NCI-H345 treated with DMSO at 0.1 percent for 48 hours (cell line): ENCODE results near the gene C5orf15.

Source experiments
- DNase-seq: peaks from one replicate; lab custom pipeline; 2025; ENCODE audit not compliant: unreplicated experiment; lab: John Stamatoyannopoulos, UW

C5orf15 gene

DNA sequence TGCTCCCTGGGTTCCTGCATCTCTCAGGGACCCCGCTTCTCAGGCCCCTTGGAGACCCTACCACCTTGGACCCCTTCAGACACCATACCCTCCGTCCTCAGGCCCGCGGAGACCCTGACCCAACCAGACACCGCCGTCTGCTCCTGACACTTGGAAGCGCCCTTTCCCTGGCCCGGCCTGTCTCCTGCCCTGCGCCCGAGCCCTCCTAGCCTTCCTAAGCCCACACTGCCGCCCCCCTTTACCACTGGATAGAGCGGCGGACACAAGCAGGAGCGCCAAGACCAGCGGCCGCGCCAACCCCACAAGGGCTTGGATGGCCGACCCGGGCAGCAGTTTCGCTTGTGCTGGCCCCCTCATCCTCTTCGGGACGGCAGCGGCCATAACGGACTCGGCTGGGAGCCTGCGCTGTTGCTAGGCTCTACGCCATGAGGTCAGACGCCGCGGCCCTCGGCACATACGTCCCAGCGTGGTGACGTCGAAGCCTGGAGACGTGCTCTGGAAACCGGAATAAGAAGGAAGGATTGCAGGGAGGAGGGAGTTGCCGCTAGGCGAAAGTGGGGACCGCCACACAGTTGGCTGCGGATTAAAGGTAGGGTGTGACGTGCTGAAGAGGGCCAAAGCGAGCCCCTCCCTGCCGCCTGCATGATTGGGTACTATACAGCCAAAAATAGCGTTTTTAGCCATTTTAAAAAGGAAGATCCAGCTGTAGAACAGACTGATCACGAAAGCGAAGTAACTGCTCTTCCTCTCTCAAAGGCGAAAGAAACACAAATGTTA, at the start of gene C5orf15:
C5orf15 (minus strand) TSS at position 422 of the 777 bp plus-strand sequence; CDS start at position 381, 41 bp downstream.
- DNase-seq = peak; percentile 82

DNA sequence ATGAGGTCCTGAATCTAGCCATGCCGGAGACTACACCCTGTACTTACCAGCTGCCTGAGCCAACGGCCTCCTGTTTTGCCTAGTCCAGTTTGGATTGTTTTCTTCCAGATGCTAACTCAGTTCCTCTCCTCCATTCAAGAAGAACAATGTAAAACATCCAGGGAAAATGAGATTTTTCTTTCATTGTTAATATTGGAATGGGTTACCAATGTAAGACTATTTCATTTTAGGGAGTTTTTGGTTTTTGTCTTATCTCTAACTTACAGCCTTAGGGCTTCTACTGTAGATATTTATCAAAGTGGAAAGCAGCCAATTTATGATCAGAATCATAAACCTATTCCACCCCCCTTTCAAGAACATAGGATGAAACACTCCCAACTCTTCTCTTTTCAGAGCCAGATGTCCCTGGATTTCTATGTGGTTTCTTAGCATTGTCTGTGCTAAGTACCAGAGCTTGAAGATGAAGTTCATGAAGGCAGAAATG, 39.9 kb upstream of the C5orf15 start:
- no peak for DNase-seq

DNA sequence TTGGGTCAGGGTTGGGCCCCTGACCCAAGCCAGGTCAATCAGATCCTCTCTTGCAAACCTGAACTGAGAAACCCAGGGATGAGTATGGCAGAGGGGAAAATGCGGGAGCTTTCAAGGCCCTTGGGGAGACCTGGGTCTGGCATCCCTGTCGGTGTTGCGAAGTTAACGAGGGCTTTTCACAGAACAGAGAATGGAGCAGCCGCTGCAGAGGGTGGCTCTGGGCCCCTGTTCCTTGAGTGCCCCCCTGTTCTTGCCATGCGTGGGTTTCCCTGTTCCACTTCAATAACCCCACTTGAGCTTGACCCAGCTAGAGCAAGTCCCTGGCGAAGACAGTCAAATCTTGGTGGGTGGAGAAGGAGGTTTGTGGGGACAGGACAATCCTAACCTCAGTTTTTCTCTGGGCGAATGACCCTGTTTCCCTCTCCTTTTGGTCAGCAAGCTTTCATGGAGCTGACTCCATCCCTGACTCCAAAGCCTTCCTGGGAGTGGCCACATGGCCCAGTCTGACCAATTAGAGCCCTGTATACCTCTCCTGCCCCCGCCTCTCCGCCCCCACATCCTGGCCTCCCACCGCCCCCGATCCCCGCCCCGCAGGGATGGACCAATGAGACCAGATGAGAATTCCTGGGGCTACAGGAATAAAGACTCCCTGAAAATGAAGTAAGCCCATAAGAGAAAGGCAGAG, 39.3 kb upstream of the C5orf15 start:
- no peak for DNase-seq

DNA sequence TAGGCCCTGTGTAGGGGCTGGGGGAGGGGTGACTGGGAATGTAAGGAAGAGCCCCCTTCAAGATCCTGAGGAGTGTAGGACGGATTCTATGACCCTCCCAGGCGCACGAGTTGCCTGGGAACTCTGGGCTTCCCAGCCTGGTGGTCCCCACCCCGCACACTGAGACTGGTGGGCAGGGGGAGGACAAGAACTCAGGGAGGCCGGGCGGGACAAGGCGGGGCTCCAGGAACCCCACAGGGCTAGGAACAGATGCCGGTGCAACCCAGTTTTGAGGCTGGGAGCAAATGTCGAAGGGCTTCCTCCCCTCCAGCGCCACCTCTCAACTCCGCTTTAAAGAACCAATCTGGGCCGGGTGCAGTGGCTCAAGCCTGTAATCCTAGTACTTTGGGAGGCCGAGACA, 37.7 kb upstream of the C5orf15 start:
- DNase-seq = no peak

DNA sequence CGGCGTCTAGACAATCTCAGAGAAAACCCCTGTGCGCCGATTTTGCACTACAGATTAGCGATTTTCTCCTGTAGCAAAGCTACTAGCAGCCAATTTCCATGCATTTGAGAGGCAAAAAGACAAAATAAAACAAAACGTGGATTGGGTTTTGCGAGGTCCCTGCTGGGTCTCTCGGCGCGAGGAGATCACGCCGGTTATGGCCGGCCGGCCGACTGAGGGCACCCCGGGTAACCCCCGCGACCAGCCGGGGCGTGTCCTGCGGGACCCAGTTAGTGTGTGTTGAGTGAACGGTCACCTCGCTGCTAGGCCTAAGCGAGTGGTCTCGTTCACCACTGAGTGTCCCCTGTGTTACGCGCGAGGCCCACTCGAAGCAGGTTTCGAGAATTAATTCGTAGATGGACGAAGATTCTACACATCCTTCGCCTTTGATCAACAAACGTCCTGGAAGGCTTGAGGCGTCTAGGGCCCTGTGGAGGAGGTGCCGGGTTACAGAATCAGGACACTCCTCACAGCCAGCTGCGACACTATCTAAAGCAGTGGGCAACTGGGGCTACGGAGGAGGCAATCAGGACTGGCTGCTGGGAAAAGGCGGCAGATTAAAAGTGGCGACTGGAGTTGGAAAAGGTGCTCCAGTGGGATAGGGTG, 37.1 kb upstream of the C5orf15 start:
- no peak for DNase-seq

DNA sequence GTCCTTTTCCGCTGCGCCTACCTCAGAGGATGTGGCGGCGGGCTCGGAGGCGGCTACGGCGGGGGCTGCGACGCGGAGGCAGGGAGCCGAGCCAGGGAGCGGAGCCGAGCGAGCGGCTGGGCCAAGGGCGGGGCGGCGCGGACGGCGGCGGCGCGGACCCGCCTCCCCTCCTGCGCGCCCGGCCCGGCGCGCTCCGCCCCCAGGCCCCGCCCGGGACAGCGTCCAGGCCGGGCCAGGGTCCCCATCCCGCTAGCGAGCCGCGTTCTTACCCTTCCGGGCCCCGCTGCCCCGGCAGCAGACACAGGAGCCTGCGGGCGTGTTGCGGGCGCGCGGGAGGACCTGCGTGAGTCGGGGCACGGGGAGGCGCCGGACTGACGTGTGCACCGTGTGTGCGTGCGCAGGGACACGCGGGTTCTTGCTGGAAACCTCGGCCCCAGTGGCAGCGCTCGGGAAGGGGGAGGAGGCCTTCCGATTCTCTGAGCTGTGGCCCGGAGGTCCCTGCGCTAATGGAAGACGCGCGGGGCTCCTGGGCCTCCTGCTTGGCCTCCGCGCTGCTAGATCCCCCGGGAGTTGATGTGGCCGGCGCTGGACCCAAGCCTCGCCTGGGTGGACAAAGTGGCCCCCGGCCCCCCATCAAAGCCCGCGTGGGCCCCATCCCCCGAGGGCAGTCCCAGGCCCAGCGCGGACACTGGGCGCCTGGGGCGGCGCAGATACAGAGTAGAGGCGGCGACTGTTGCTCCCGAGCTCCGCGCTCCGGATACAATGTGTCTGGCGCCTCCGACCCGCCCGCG, 36.4 kb upstream of the C5orf15 start, which contains the start of gene VDAC1:
VDAC1 (minus strand) TSS at position 350 of the 791 bp plus-strand sequence. CDS start 11,963 bp downstream, outside the sequence.
- DNase-seq = no peak

DNA sequence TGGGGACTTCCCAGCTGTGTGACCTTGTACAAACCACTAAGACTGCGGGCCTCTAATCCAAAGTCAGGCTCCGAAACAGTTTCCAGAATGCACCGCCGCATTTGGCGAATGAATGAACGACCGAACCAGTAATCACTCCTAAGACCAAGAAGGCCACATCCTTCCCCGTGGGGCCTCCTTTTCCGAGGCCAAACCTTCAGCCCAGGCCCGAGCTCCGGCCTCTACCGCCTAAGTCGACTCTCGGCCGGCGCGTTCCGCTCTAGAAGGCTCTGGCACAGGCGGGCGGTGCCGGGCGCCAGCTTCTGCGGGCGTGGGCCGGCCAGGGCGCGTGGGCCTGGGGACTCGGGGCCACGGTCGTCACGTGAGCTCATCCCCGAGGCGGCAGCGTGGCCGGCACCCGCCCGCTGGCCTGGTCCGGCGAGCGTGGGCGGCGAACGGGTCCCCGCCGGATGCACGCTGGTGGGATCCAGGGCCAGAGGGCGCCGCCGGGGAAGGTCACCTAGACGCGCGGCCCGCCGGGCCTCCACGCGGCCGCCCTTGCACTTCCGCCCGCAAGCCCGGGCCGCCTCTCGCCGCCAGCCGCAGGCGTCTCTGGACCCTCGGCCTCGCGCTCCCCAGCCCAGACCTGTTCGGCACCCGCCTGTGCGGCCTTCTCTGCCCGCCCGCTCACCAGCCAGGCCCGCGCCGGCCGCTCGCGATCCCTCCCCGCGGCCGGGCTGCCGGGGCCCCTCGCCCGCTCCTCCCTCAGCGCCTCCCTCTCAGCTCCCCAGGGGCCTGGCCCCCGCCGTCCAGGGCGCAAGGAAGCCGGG, 35.6 kb upstream of the C5orf15 start:
- DNase-seq = no peak

DNA sequence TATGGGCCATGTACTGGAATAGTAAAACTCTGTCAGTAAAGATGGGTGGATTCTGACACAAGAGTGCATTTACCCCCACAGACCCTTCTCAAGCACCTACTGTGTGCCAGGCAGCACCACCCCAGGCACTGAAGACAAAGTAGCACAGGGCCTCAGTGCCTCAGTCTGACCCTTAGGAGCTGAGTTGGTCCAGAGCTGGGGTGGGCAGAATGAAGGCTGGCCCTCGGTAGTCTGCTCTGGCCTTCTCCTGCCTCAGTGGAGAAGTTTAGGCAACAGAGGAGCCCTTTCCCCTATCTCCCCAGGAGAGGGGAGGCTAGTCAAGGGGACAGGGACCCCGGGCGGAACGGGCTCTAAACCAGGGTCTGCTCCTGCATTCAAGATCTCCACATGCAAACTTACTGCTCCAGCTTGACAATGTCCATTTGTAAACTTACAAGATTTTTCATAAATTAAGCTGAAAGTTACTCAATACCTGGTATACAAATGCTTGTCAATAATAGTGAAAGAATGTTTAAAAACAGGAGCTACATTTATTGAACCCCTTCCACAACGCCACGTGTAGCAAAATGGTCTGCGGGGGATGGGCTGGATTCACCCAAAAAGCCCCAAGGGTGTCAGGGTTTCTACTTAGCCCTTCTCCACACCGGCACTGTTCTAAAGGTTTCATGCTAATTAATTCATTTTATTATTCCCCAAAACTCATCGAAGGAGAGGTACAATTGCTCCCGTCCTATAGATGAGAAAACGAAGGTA, 34.8 kb upstream of the C5orf15 start:
- no peak for DNase-seq

DNA sequence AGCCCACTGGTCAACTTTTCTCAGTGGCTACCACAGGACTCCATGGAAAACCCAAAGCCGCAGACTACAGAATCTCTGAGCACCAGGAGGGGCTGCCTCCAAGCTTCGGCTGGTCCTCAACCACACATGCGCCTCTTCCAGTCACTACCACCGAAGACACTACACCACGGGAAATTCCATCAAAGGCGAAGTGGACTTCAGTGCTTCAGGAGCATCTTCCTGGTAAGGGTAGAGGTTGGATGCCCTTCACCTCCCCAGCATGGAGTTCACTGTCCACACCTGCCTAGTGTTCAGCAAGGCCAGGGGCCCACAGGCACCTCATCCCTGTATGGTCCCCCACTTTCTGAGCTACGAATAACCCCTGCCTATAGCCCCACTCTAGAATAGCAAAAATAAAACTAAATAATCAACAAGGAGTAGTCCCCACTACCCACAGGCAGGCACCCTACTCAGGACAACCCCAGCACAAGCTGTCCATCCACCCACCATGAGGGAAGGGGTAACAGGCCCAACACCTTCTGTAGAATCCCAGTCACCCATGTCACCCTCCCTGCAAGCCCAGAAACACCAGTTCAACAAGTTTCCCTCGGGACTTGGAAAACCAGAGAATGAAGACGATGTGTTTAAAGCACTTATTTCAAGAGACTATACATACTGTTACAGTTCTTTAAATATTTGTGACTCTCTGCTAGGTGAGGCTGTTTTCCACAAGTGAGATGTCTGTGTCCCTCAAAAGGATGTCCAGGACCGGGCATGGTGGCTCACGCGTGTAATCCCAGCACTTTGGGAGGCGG, 33.7 kb upstream of the C5orf15 start:
- DNase-seq = no peak

DNA sequence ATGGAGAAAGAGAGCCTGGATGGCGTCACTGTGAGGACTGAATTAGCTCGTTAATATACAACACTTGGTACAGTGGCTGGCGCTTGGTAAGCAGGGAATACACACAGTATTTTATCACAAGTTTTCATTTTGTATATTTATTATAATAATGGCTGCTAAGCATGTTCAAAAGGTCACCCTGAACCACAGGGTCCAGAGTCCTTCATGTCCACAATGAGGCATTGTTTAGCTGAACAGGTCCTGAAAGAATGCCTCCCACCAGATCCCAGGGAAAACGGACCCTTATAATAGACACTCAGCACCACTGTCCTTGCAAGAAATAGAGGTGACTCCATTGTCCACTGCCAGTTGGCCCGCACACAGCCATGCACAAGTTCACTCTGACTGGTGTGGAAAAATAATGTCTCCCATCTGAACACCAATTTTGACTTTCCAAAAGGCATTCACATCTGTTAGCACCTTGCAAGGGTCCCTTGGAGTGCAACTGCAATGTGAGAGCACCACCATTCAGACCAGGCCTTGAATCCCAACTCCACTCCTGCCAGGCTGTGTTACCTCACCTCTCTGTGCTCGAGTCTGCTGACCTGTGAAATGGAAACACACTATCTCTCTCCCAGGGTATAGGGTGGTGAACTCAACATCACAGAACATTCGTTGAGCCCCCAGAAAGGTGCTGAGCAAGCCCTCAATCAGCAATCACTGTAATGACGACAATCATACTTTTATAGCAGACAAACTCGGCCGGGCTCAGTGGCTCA, 32.5 kb upstream of the C5orf15 start:
- DNase-seq = no peak

DNA sequence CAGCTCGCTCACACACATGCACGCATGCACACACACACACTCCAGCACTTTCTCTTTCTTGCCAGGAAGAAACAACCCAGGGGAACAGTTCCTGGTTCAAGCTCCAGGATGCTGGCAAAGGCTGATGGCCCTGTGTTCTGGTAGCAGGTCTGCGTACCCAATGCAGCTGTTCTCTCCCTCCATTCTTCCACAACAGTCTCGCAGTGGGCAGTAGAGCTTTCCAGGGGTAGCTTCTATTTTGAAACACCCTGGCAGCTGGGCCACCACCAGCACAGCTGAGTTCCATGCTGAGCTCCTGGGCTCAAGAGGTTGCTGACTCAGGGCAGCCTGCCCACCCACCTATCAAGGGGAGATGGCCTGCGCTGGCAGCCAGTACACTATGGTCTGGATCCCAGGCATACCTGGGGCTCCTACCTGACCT, 31.7 kb upstream of the C5orf15 start:
- DNase-seq = no peak

DNA sequence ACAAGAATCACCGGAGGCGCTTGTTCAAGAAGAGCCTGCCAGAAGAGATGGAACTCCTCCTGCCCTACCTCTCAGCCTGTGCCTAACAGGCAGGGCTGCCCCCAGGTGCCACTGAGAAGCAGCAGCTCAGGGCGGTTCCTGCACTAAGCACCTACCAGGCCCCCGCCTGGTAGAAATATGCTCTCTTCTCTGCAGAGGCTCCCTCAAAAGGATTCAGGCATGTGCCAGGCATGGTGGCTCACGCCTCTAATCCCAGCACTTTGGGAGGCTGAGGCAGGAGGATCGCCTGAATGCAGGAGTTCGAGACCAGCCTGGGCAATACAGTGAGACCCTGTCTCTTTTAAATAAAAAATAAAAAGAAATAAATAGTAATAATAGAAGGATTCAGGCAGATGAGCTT, 30.4 kb upstream of the C5orf15 start:
- no peak for DNase-seq

DNA sequence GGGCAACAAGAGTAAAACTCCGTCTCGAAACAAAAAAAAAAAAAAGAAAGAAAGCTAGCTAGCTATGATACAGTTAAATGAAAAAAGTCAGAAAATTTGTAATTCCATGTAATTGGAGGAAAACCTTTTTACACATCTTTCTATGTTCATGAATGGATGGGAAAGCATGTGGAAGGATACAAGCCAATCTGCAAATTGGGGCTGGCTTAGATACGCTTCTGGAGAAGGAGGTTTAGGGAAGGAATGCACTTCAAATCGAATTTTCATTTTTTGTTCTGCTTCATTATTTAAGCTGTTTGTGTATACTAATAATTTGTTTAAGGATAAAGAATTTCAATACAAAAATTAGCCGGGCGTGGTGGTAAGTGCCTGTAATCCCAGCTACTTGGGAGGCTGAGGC, 29.6 kb upstream of the C5orf15 start:
- no peak for DNase-seq

DNA sequence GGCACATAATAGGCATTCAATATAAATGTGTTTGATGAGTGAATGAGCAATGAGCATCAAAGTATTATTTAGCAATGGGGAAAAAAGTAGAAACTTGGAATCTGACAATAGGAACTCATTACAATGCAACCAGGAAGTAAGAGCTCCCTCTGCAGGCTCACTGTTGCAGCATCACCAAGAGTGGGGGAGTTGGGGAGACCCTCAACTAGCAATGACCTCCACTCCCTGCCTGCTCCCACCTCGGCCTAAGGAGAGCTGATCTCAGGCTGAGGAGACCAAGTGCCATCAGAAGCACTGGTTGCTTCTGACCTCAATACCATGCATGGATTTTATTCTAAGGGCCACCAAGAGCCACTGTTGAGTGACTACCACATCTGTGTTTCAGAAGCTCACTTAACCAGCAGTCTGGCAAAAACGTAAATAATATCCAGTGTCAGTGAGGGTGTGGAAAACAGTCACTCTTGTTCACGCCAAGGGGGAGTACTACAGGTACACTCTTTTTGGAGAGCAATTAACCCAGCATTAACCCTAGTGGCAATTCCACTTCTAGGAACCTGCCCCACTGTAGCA, 28.3 kb upstream of the C5orf15 start:
- no peak for DNase-seq

DNA sequence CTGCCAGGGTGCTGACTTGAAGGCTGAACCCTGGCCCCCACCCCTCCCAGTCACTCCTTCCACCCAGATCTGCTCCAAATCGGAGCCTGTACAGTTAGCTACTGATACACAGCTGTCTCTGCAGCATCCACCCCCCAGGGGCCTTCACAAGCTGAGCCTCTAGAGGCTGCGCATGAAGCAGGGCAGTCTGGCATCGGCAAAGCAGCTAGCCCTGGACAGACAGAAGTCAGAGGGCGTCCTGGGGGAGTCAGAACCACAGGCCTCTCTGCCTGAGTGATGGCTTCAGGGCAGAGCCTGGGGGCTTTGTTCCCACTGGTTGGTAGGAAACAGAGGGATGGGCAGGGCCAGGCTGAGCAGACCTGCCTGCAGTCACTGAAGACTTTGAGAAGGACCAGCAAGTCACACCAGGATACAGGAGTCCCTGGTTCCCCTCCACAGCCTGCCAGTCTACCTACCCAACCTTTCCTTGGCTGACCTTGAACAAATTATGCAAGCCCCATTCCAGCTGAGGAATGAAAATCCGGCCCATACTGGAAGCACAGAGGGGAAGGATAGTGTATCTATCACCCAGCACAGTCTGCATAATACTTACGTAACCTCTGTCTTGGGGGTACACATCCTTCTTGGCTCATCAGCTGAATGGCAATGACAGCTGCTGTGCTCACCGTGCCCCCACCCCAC, 27.6 kb upstream of the C5orf15 start:
- no peak for DNase-seq

DNA sequence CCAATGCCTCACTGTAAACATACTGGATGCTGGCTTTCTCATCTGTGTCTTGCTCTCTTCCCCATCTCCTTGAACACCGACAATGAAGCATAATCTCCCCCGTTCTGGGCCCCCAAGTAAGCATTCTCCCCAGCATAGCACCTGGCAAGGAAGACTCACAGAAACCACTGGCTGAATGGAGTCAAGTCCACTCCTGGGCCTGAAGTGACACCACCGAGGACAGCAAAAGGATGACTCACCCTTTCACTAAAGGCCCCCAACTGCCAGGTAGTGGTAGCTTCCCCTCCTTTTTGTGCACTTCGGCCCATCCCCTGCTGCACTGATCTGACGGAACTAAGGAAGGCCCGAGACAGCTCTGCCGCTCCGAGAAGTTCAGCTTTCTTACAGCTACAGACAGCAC, 26.9 kb upstream of the C5orf15 start:
- DNase-seq = no peak

DNA sequence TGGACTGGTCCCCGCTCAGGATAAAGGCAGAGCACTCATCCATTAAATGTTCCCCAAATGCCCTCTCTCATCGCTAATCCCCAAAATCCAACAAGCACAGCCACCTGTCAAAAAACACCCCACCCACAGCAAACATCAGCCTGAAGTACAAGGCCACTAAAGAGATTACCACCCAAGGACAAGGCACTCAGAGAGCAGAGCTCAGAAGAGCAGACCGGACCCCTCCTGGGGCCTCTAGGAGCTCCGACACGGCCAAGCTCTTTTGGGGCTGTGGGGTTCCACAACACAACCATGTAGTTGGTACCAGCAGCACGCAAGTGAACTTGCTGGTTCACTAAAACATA, 26.5 kb upstream of the C5orf15 start:
- DNase-seq = no peak
